Mesendoderm (in vitro differentiated cells): ENCODE measurements around the gene SPRR2G. TPM values are rescaled to one million over a fixed set of nuclear protein-coding genes. Genes with fewer than 3 reads are reported as not detected.
"Not testable (repeated sequence)": the region's sequence is repeated elsewhere in the genome, so short reads cannot be mapped to it uniquely, and the experiment has no call there.

Source experiments
- DNase-seq: peaks from one replicate; pipeline ENCODE4 v3.0.0; 2013
- H2AK5ac ChIP-seq: 2 replicates; pipeline ENCODE4 v1.6.1; 2013; ENCODE audit warnings: low read length, inconsistent platforms
- H2BK120ac ChIP-seq: 2 replicates; pipeline ENCODE4 v1.6.1; 2013; ENCODE audit warnings: low read depth, mild to moderate bottlenecking, low read length, moderate library complexity, mixed read lengths
- H2BK15ac ChIP-seq: replicated peaks from 2 replicates; pipeline ENCODE4 v1.6.1; 2013; ENCODE audit warnings: low read depth, mild to moderate bottlenecking, moderate library complexity
- H2BK5ac ChIP-seq: 2 replicates; pipeline ENCODE4 v1.6.1; 2013; ENCODE audit warnings: low read length, inconsistent platforms
- H3K18ac ChIP-seq: 2 replicates; pipeline ENCODE4 v1.6.1; 2013; ENCODE audit warnings: mild to moderate bottlenecking, low read length, mixed read lengths
- H3K23ac ChIP-seq: one replicate; pipeline ENCODE4 v1.6.1; 2013; ENCODE audit warnings: low read length
- H3K27ac ChIP-seq: 2 replicates; pipeline ENCODE4 v1.5.1; 2013; ENCODE audit warnings: low read depth, mild to moderate bottlenecking, inconsistent platforms, low read length, moderate library complexity
- H3K27me3 ChIP-seq: 2 replicates; pipeline ENCODE4 v1.6.1; 2013; ENCODE audit warnings: low read length, control low read depth, mild to moderate bottlenecking, inconsistent platforms; ENCODE audit not compliant: insufficient read depth, poor library complexity
- H3K36me3 ChIP-seq: 2 replicates; pipeline ENCODE4 v1.6.1; 2013; ENCODE audit warnings: low read length, inconsistent platforms; ENCODE audit not compliant: control insufficient read depth, insufficient read depth
- H3K4ac ChIP-seq: one replicate; pipeline ENCODE4 v1.6.1; 2013; ENCODE audit warnings: low read depth, mild to moderate bottlenecking, low read length, moderate library complexity
- H3K4me1 ChIP-seq: 2 replicates; pipeline ENCODE4 v1.6.1; 2013; ENCODE audit warnings: low read depth, low read length, inconsistent platforms; ENCODE audit not compliant: control insufficient read depth
- H3K4me2 ChIP-seq: 2 replicates; pipeline ENCODE4 v1.6.1; 2013; ENCODE audit warnings: low read length
- H3K4me3 ChIP-seq: 2 replicates; pipeline ENCODE4 v1.5.1; 2013; ENCODE audit warnings: mild to moderate bottlenecking, low read length
- H3K56ac ChIP-seq: one replicate; pipeline ENCODE4 v1.6.1; 2013; ENCODE audit warnings: low read length
- H3K79me1 ChIP-seq: 2 replicates; pipeline ENCODE4 v1.6.1; 2013; ENCODE audit warnings: low read length, inconsistent platforms
- H3K79me2 ChIP-seq: 2 replicates; pipeline ENCODE4 v1.6.1; 2013; ENCODE audit warnings: mild to moderate bottlenecking, low read length; ENCODE audit not compliant: control insufficient read depth, insufficient read depth
- H3K9ac ChIP-seq: 2 replicates; pipeline ENCODE4 v1.6.1; 2013; ENCODE audit warnings: low read length, inconsistent platforms
- H4K5ac ChIP-seq: one replicate; pipeline ENCODE4 v1.6.1; 2013; ENCODE audit warnings: low read length
- H4K8ac ChIP-seq: one replicate; pipeline ENCODE4 v1.6.1; 2013; ENCODE audit warnings: low read depth, mild to moderate bottlenecking, control low read depth, low read length, moderate library complexity
- WGBS: extraction: QIAGEN DNeasy Blood & Tissue Kit; methylation state at CpG from one replicate; pipeline ENCODE4 v1.1.7; 2013; ENCODE audit warnings: low lambda C conversion rate, missing lambda C conversion rate; ENCODE audit not compliant: insufficient coverage; ENCODE audit errors: extremely low coverage; 5-methylcytosine and 5-hydroxymethylcytosine counted together
- small RNA-seq: library from polyadenylated mRNA; stranded (forward); fragments of <200 nt; extraction: miRNeasy Mini kit (QIAGEN cat#:217004); gene quantifications from one replicate; pipeline ENCODE3, GENCODE V24; 2013; ENCODE audit not compliant: insufficient read depth

Gene SPRR2G

DNA sequence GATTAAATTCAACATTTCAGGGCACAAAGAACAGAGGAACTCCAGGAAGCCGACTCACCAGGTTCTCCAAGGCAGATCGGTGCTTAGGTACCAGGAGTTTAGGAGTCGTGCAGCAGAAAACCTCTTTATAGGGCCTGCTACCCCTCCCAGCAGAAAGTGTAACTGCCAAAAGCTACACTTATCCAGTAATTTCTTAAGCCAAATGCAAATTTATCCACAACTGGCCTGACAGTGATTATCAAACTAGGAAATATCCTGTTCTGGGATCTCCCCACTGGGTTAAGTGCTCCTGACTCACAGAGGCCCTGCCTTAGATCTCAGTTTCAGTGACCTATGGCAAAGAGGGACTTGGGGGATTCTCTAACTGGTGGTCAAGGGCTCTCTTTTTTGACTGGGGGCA is 37.3 kb downstream of the SPRR2G start, which contains the start of gene SPRR2F:
Gene SPRR2F (minus strand): TSS at position 101 of the 400 bp plus-strand sequence. CDS start 783 bp downstream, outside the sequence.
- Histone ChIP-seq H3K4me3 (no peak within 1 kb of the TSS), H3K79me2 (no peaks in the 10 kb centered on the region), H3K4ac (no peak within 1 kb of the TSS), H2BK120ac (no peak within 1 kb of the TSS), H3K23ac (no peak within 1 kb of the TSS), H3K36me3 (no peaks in the 10 kb centered on the region), H2BK5ac (no peak within 1 kb of the TSS), H3K79me1 (no peaks in the 10 kb centered on the region), H2BK15ac (no peak within 1 kb of the TSS), H4K5ac (no peak within 1 kb of the TSS), H3K4me1 (no peaks in the 10 kb centered on the region), H3K4me2 (no peak within 1 kb of the TSS), H3K9ac (no peak within 1 kb of the TSS), H4K8ac (no peak within 1 kb of the TSS), H3K18ac (no peak within 1 kb of the TSS), H3K56ac (no peak within 1 kb of the TSS), H3K27me3 (no peaks in the 10 kb centered on the region), H3K27ac (no peak within 1 kb of the TSS), H2AK5ac (no peak within 1 kb of the TSS)
- WGBS, result no CpG with 5 or more reads among the region's 3 CpGs
- DNase-seq, result no peak

DNA sequence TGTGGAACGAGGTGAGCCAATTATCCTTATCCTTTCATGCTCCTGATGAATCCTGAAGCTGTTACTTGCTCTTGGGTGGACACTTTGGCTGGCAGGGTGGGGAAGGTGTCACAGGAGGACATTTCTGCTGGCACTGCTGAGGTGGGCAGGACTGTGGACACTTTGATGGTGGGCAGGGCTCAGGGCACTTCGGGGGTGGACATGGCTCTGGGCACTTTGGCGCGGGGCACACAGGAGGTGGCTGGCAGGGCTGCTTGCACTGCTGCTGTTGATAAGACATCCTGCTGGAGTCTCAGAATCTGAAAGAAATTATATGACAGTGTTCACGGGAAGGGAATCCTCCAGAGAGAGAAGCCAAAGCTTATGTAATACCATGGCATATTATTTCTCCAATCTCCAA is 38.2 kb downstream of the SPRR2G start:
- not testable (repeated sequence) for H3K79me2 ChIP-seq, H4K8ac ChIP-seq, H3K18ac ChIP-seq, DNase-seq, H2BK120ac ChIP-seq, H3K4me2 ChIP-seq, H3K27me3 ChIP-seq, H3K79me1 ChIP-seq, H2AK5ac ChIP-seq, H3K27ac ChIP-seq, H3K23ac ChIP-seq, H3K4me3 ChIP-seq, H3K56ac ChIP-seq, H3K36me3 ChIP-seq, H2BK5ac ChIP-seq, H3K4me1 ChIP-seq, H2BK15ac ChIP-seq, H3K4ac ChIP-seq, H3K9ac ChIP-seq, H4K5ac ChIP-seq
- WGBS, result no CpG with 5 or more reads among the region's 5 CpGs

DNA sequence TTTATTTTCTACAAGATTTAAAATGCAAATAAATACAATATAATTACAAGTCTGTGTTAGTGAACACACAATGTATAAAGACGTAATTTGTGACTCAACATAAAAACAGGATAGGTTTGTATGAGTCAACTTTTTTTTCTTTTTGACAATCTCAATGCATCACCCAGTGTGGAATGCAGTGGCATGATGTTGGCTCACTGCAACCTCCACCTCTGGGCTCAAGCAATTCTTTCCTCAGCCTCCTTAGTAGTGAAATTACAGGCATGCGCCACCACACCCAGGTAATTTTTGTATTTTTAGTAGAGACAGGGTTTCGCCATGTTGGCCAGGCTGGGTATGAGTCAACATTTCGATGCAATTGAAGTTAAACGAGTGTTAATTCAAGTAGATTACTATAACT is 50.4 kb downstream of the SPRR2G start:
- no peaks in the 10 kb centered on the region for H3K79me1 ChIP-seq
- peak; percentile 31 for DNase-seq
- H2BK120ac ChIP-seq, result no peak overlapping the region
- H4K8ac ChIP-seq, result no peak overlapping the region
- no peaks in the 10 kb centered on the region for H3K79me2 ChIP-seq
- WGBS, result no CpG with 5 or more reads among the region's 5 CpGs
- H3K27ac ChIP-seq, result no peak overlapping the region
- H3K36me3 ChIP-seq, result no peaks in the 10 kb centered on the region
- no peak overlapping the region for H4K5ac ChIP-seq
- H2BK15ac ChIP-seq, result no peak overlapping the region
- no peaks in the 10 kb centered on the region for H3K4me1 ChIP-seq
- no peak overlapping the region for H3K4me2 ChIP-seq
- no peak overlapping the region for H3K4ac ChIP-seq
- H3K18ac ChIP-seq, result no peak overlapping the region
- no peak overlapping the region for H2BK5ac ChIP-seq
- H3K4me3 ChIP-seq, result no peak overlapping the region
- no peaks in the 10 kb centered on the region for H3K27me3 ChIP-seq
- no peak overlapping the region for H3K9ac ChIP-seq
- no peak overlapping the region for H3K56ac ChIP-seq
- no peak overlapping the region for H2AK5ac ChIP-seq
- no peak overlapping the region for H3K23ac ChIP-seq

Small RNA genes within 50 kb of the gene (small RNA-seq; reads per million reads assigned to genes)
- not detected for gene SPRR2C
